Stimulated activated CD4-positive, alpha-beta T cell treated with anti-CD3 and anti-CD28 coated beads, Interleukin-1b, Interleukin-23, amount 100 ng/mL, for 4 hours (primary cell): ENCODE measurements around the gene BUD23.
"Not testable (repeated sequence)": the region's sequence is repeated elsewhere in the genome, so short reads cannot be mapped to it uniquely, and the experiment has no call there.

Experiments used
- DNase-seq, 2 donors: peaks; one replicate each; pipeline ENCODE4 v3.0.0-alpha.2; 2020; ENCODE audit warnings: low read depth in 2 of 2

BUD23 gene

GRCh38 chr7:73668103-73668885, 15.1 kb upstream of the BUD23 start:
- no peak for DNase-seq

- no peak for DNase-seq
Measured at GRCh38 chr7:73668886-73669230, 14.5 kb upstream of the BUD23 start.

GRCh38 chr7:73669288-73669701, 14.1 kb upstream of the BUD23 start:
- no peak for DNase-seq

GRCh38 chr7:73669858-73670385, 13.5 kb upstream of the BUD23 start:
- DNase-seq = no peak

GRCh38 chr7:73671322-73671661, 12.1 kb upstream of the BUD23 start:
- DNase-seq = no peak

- no peak for DNase-seq
Measured at GRCh38 chr7:73671857-73672445, 11.4 kb upstream of the BUD23 start.

GRCh38 chr7:73674468-73675124, 8.8 kb upstream of the BUD23 start:
- no peak for DNase-seq

- not testable (repeated sequence) for DNase-seq
Measured at GRCh38 chr7:73676062-73676461, 7.3 kb upstream of the BUD23 start.

- DNase-seq = no peak
Measured at GRCh38 chr7:73678862-73679261, 4.5 kb upstream of the BUD23 start.

GRCh38 chr7:73679709-73680108, 3.7 kb upstream of the BUD23 start:
- DNase-seq = no peak

- DNase-seq = no peak
Measured at GRCh38 chr7:73680501-73680900, 2.9 kb upstream of the BUD23 start.

- no peak for DNase-seq
Measured at GRCh38 chr7:73681031-73681430, 2.4 kb upstream of the BUD23 start.

GRCh38 chr7:73682745-73683055, 697 bp upstream of the BUD23 start:
- DNase-seq = no peak

GRCh38 chr7:73683788-73684693, 644 bp downstream of the BUD23 start:
- no peak for DNase-seq

GRCh38 chr7:73685311-73685710, 1.9 kb downstream of the BUD23 start:
- DNase-seq = no peak

GRCh38 chr7:73688288-73688687, 4.9 kb downstream of the BUD23 start:
- no peak for DNase-seq

GRCh38 chr7:73690646-73691045, 7.2 kb downstream of the BUD23 start:
- no peak for DNase-seq

GRCh38 chr7:73696372-73696771, 13.0 kb downstream of the BUD23 start:
- DNase-seq = no peak

GRCh38 chr7:73698410-73698809, 15.0 kb downstream of the BUD23 start:
- DNase-seq = no peak

GRCh38 chr7:73699370-73700068, 16.1 kb downstream of the BUD23 start:
- no peak for DNase-seq

- no peak for DNase-seq
Measured at GRCh38 chr7:73700069-73700423, 16.6 kb downstream of the BUD23 start.
